ENCODE data around the gene CABLES1.
A peak's percentile ranks its signal among the peaks of the same experiment; 100 is the strongest.

Gene CABLES1

DNA sequence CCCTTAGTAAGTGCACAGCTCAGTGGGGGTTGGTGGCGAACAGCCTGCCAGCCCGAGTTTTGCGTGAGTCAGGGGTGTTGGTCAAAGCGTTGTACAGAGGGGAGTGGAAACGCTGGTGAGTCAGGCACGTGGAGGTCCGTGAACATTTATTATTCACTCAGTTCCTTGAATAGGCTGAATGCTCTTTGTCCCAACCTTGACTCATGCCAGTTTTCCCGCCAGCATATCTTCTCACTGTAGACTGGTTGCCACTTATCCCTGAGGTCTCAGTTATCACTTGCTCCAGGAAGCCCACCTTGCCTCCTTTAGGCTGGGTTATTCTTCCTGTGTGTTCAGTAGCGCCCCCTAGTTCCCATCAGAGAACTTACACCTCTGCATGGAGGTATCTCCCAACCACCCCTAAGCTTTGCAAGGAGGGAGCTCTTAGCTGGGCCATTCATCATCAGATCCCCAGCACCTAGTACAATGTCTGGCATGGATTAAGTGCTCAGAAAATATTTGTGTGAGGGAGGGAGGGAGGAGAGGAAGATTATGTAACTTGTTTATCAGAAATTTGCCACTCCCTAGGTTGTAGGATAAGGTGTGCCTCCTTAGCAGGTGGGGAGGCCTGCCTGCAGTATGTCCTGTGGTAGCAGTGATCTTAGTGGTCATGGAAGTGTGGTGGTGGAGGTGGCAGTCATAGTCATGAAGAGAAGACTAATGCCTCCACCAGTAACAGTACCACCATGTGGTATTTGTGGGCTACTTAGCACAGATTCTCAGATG, 72.1 kb downstream of the CABLES1 start:
- no peak overlapping the region for H3K27ac ChIP-seq (replicated peaks)
- H3K4me3 ChIP-seq (replicated peaks; ENCODE audit: insufficient read depth, low read length), result no peak overlapping the region
- no peak for TF ChIP-seq GABPA (IDR thresholded peaks at IDR 0.05; ENCODE audit: low read depth)
- DNase-seq (ENCODE audit: low read depth in 1 of 2, low spot score in 1 of 2), result peak in 1 of 2 experiments; percentile 32
- no peaks in the 10 kb centered on the region for H3K27me3 ChIP-seq (ENCODE audit: insufficient read depth, poor library complexity, severe bottlenecking)

GRCh38 chr18:23207994-23208393, 72.7 kb downstream of the CABLES1 start:
- Histone ChIP-seq H3K27ac (replicated peaks) (no peak overlapping the region), H3K4me3 (replicated peaks; ENCODE audit: insufficient read depth, low read length) (no peak overlapping the region), H3K27me3 (ENCODE audit: insufficient read depth, poor library complexity, severe bottlenecking) (no peaks in the 10 kb centered on the region)
- TF ChIP-seq, protein P1, sequence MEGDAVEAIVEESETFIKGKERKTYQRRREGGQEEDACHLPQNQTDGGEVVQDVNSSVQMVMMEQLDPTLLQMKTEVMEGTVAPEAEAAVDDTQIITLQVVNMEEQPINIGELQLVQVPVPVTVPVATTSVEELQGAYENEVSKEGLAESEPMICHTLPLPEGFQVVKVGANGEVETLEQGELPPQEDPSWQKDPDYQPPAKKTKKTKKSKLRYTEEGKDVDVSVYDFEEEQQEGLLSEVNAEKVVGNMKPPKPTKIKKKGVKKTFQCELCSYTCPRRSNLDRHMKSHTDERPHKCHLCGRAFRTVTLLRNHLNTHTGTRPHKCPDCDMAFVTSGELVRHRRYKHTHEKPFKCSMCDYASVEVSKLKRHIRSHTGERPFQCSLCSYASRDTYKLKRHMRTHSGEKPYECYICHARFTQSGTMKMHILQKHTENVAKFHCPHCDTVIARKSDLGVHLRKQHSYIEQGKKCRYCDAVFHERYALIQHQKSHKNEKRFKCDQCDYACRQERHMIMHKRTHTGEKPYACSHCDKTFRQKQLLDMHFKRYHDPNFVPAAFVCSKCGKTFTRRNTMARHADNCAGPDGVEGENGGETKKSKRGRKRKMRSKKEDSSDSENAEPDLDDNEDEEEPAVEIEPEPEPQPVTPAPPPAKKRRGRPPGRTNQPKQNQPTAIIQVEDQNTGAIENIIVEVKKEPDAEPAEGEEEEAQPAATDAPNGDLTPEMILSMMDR (IDR thresholded peaks at IDR 0.05; ENCODE audit: insufficient read depth, low read length), result no peak
- TF ChIP-seq REST (IDR thresholded peaks at IDR 0.05; ENCODE audit: insufficient replicate concordance, low read depth) (no peak), GABPA (IDR thresholded peaks at IDR 0.05; ENCODE audit: low read depth) (no peak), SPI1 (IDR thresholded peaks at IDR 0.05; ENCODE audit: borderline replicate concordance, low read depth) (no peak), POLR2AphosphoS5 (IDR thresholded peaks at IDR 0.05; ENCODE audit: low read depth) (no peak)
- no peak for DNase-seq (ENCODE audit: low read depth in 1 of 2, low spot score in 1 of 2)

DNA sequence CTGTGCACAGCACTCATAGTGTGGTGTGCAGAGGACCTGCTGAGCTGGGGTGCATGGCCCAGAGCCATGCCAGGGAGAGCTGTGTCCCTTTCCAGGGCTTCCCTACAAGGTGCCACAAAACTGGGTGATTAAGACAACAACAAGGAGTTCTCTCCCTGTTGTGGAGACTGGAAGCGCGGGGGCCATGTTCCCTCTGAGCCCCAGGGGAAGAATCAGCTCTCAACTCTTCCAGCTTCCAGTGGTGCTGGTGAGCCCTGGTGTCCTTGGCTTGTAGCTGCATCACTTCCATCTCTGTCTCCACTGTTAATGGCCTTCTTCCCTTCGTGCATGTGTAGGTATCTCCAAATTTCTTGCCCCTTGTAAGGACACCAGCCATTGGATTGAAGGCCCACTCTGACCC, 73.3 kb downstream of the CABLES1 start:
- TF ChIP-seq SPI1 (IDR thresholded peaks at IDR 0.05; ENCODE audit: borderline replicate concordance, low read depth) (no peak), GABPA (IDR thresholded peaks at IDR 0.05; ENCODE audit: low read depth) (no peak), REST (IDR thresholded peaks at IDR 0.05; ENCODE audit: insufficient replicate concordance, low read depth) (no peak)
- Histone ChIP-seq H3K27ac (replicated peaks) (no peak overlapping the region), H3K4me3 (replicated peaks; ENCODE audit: insufficient read depth, low read length) (no peak overlapping the region), H3K27me3 (ENCODE audit: insufficient read depth, poor library complexity, severe bottlenecking) (no peaks in the 10 kb centered on the region)
- no peak for DNase-seq (ENCODE audit: low read depth in 1 of 2, low spot score in 1 of 2)

- TF ChIP-seq POLR2AphosphoS5 (IDR thresholded peaks at IDR 0.05; ENCODE audit: low read depth), result no peak
- TF ChIP-seq SPI1 (IDR thresholded peaks at IDR 0.05; ENCODE audit: borderline replicate concordance, low read depth), result no peak
- TF ChIP-seq REST (IDR thresholded peaks at IDR 0.05; ENCODE audit: insufficient replicate concordance, low read depth), result no peak
- TF ChIP-seq, protein P1 (IDR thresholded peaks at IDR 0.05; ENCODE audit: insufficient read depth, low read length), result no peak
- no peak for TF ChIP-seq GABPA (IDR thresholded peaks at IDR 0.05; ENCODE audit: low read depth)
- H3K27ac ChIP-seq (replicated peaks), result no peak overlapping the region
- no peaks in the 10 kb centered on the region for H3K27me3 ChIP-seq (ENCODE audit: insufficient read depth, poor library complexity, severe bottlenecking)
- H3K4me3 ChIP-seq (replicated peaks; ENCODE audit: insufficient read depth, low read length), result no peak overlapping the region
- no peak for DNase-seq (ENCODE audit: low read depth in 1 of 2, low spot score in 1 of 2)
These were observed 73.7 kb downstream of the CABLES1 start for GRCh38 chr18:23209031-23209430.

All from HL-60 (cell line).